ENCODE data around the gene CEACAM7.
"Not testable (repeated sequence)": the region's sequence is repeated elsewhere in the genome, so short reads cannot be mapped to it uniquely, and the experiment has no call there.

GRCh38 chr19:41656756-41657155 lies 31.3 kb downstream of the CEACAM7 start:
- TF ChIP-seq, protein P1, sequence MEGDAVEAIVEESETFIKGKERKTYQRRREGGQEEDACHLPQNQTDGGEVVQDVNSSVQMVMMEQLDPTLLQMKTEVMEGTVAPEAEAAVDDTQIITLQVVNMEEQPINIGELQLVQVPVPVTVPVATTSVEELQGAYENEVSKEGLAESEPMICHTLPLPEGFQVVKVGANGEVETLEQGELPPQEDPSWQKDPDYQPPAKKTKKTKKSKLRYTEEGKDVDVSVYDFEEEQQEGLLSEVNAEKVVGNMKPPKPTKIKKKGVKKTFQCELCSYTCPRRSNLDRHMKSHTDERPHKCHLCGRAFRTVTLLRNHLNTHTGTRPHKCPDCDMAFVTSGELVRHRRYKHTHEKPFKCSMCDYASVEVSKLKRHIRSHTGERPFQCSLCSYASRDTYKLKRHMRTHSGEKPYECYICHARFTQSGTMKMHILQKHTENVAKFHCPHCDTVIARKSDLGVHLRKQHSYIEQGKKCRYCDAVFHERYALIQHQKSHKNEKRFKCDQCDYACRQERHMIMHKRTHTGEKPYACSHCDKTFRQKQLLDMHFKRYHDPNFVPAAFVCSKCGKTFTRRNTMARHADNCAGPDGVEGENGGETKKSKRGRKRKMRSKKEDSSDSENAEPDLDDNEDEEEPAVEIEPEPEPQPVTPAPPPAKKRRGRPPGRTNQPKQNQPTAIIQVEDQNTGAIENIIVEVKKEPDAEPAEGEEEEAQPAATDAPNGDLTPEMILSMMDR (IDR thresholded peaks at IDR 0.05) = not testable (repeated sequence)
- not testable (repeated sequence) for TF ChIP-seq POLR2A, POLR2AphosphoS5 (IDR thresholded peaks at IDR 0.05)
